Neuronal stem cell (in vitro differentiated cells): ENCODE data around the gene ASPRV1.
"Not testable (repeated sequence)": the region's sequence is repeated elsewhere in the genome, so short reads cannot be mapped to it uniquely, and the experiment has no call there.

Source experiments
- DNase-seq: peaks from one replicate; pipeline ENCODE4 v3.0.0-alpha.2; 2013; ENCODE audit warnings: low spot score
- H2AFZ ChIP-seq: one replicate; pipeline ENCODE4 v1.6.1; 2013; ENCODE audit warnings: mild to moderate bottlenecking, low read length, inconsistent platforms
- H2AK5ac ChIP-seq: 2 replicates; pipeline ENCODE4 v1.6.1; 2013; ENCODE audit warnings: low read depth, mild to moderate bottlenecking, inconsistent platforms, low read length, moderate library complexity, mixed read lengths
- H2BK120ac ChIP-seq: 2 replicates; pipeline ENCODE4 v1.6.1; 2013; ENCODE audit warnings: low read depth, mild to moderate bottlenecking, inconsistent platforms, low read length, moderate library complexity, mixed read lengths
- H2BK12ac ChIP-seq: one replicate; pipeline ENCODE4 v1.6.1; 2013; ENCODE audit warnings: low read length, inconsistent platforms
- H2BK15ac ChIP-seq: 2 replicates; pipeline ENCODE4 v1.6.1; 2013; ENCODE audit warnings: mild to moderate bottlenecking, low read length, inconsistent platforms, mixed read lengths
- H2BK5ac ChIP-seq: one replicate; pipeline ENCODE4 v1.6.1; 2013; ENCODE audit warnings: inconsistent platforms, mild to moderate bottlenecking, low read length, moderate library complexity
- H3K14ac ChIP-seq: one replicate; pipeline ENCODE4 v1.6.1; 2013; ENCODE audit warnings: low read length, inconsistent platforms
- H3K18ac ChIP-seq: 2 replicates; pipeline ENCODE4 v1.6.1; 2013; ENCODE audit warnings: low read length, inconsistent platforms
- H3K23ac ChIP-seq: 2 replicates; pipeline ENCODE4 v1.6.1; 2013; ENCODE audit warnings: low read depth, mild to moderate bottlenecking, mixed read lengths, low read length, inconsistent platforms; ENCODE audit not compliant: poor library complexity
- H3K27ac ChIP-seq: replicated peaks from 3 replicates; pipeline ENCODE4 v1.5.1; 2013; ENCODE audit warnings: low read length, inconsistent platforms
- H3K27me3 ChIP-seq, 3 experiments: 2 replicates each; pipeline ENCODE4 v1.6.1; 2013; ENCODE audit warnings: low read length in 3 of 3, mild to moderate bottlenecking in 2 of 3, inconsistent platforms in 1 of 3, low read depth in 1 of 3, mixed read lengths in 1 of 3, moderate library complexity in 1 of 3; ENCODE audit not compliant: control insufficient read depth in 3 of 3, insufficient read depth in 3 of 3
- H3K36me3 ChIP-seq, 2 donors: replicated peaks in 1 of 2; 2 replicates each; pipeline ENCODE4 v1.6.1; 2013; ENCODE audit warnings: low read length in 2 of 2; ENCODE audit not compliant: control insufficient read depth in 2 of 2, insufficient read depth in 2 of 2
- H3K4ac ChIP-seq: 2 replicates; pipeline ENCODE4 v1.6.1; 2013; ENCODE audit warnings: inconsistent platforms, mild to moderate bottlenecking, low read length, moderate library complexity
- H3K4me1 ChIP-seq, 2 donors: 1 replicate in 1 of 2; 2 replicates in 1 of 2; pipeline ENCODE4 v1.6.1; 2013; ENCODE audit warnings: low read length in 2 of 2, low read depth in 1 of 2; ENCODE audit not compliant: control insufficient read depth in 2 of 2, insufficient read depth in 1 of 2
- H3K4me2 ChIP-seq: one replicate; pipeline ENCODE4 v1.6.1; 2013; ENCODE audit warnings: mild to moderate bottlenecking, low read length, inconsistent platforms; ENCODE audit not compliant: insufficient read depth, poor library complexity, severe bottlenecking
- H3K4me3 ChIP-seq, 2 donors: 2 replicates each; pipeline ENCODE4 v1.5.1; 2013; ENCODE audit warnings: low read length in 2 of 2, mild to moderate bottlenecking in 2 of 2, inconsistent platforms in 1 of 2, moderate library complexity in 1 of 2
- H3K79me1 ChIP-seq: one replicate; pipeline ENCODE4 v1.6.1; 2013; ENCODE audit warnings: low read depth, mild to moderate bottlenecking, inconsistent platforms, low read length, moderate library complexity
- H3K9ac ChIP-seq: one replicate; pipeline ENCODE4 v1.6.1; 2013; ENCODE audit warnings: mild to moderate bottlenecking, low read depth, low read length, inconsistent platforms; ENCODE audit not compliant: poor library complexity
- H3K9me3 ChIP-seq, 2 donors: replicated peaks in 1 of 2; 2 replicates each; pipeline versions ENCODE3 to v1.6.1; 2013; ENCODE audit warnings: low read length in 2 of 2, mild to moderate bottlenecking in 2 of 2, inconsistent platforms in 1 of 2, low read depth in 1 of 2, mixed read lengths in 1 of 2, moderate library complexity in 1 of 2; ENCODE audit not compliant: control insufficient read depth in 2 of 2, insufficient read depth in 1 of 2
- H4K8ac ChIP-seq: one replicate; pipeline ENCODE4 v1.6.1; 2013; ENCODE audit warnings: low read depth, mild to moderate bottlenecking, inconsistent platforms, low read length, moderate library complexity
- H4K91ac ChIP-seq: one replicate; pipeline ENCODE4 v1.6.1; 2013; ENCODE audit warnings: low read length, low read depth, mild to moderate bottlenecking, inconsistent platforms; ENCODE audit not compliant: poor library complexity
- WGBS, 2 donors: extraction: QIAGEN DNeasy Blood & Tissue Kit; methylation state at CpG; one replicate each; pipeline ENCODE4 v1.1.7; 2013; ENCODE audit warnings: missing lambda C conversion rate in 2 of 2, mixed read lengths in 1 of 2; ENCODE audit not compliant: insufficient read length in 2 of 2, insufficient replicate concordance in 1 of 2; ENCODE audit errors: extremely low coverage in 2 of 2; 5-methylcytosine and 5-hydroxymethylcytosine counted together

ASPRV1 gene

DNA sequence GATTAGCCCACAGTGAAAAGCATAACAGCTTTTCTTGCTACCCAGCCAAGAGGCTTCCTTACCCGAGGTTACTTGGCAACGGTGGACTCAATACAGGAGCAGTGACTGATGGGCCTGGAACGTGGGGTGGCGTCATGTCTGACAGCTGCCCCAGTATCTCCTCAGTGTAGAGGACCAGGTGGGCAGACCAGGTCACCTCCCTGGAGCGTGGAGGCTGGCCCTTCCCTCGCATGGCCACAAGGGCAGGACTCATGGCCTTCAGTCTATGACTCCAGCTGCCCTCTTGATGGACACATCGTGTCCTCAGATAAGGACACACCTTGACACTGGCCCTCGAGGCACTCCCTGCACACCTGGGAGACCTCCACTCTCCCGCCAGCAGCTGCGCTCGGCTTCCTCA lies 6.4 kb downstream of the ASPRV1 start:
- Histone ChIP-seq H3K4me1 (peaks cover 0 to 4% of the 10 kb centered on the region in 2 donors), H4K8ac (peak overlapping the region; percentile 52), H2BK12ac (no peak overlapping the region), H3K4me3 (peak overlapping the region in 1 of 2 donors; percentile 39), H2AK5ac (no peak overlapping the region), H3K14ac (no peak overlapping the region), H2BK5ac (no peak overlapping the region), H3K79me1 (no peaks in the 10 kb centered on the region), H3K9me3 (no peaks in the 10 kb centered on the region), H2BK120ac (no peak overlapping the region), H3K27me3 (no peaks in the 10 kb centered on the region), H3K18ac (no peak overlapping the region), H3K23ac (no peak overlapping the region), H3K4me2 (no peak overlapping the region), H3K9ac (no peak overlapping the region), H3K4ac (no peak overlapping the region), H2AFZ (no peak overlapping the region), H3K36me3 (no peaks in the 10 kb centered on the region), H3K27ac (no peak overlapping the region), H4K91ac (no peak overlapping the region), H2BK15ac (no peak overlapping the region)
- no peak for DNase-seq
- no CpG with 5 or more reads among the region's 11 CpGs for whole genome bisulfite sequencing, 2 donors

DNA sequence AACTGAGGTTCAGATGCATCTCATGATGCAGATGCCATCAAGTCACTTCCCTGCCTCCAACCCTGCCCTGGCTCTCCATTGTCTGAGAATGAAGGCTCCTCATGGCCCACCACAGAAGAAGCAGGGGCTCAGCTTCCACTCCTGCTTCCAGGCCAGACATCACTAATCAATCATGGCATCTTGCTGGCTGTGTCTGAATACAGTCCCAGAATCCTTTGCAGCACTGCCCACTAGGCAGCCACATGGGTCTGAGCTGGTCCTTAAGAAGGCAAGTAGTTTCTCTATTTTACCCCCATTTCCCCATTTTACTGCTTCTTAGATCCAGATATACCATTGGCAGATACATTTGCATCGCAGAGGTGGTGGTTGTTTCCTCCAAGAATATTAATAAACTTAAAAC lies 7.3 kb downstream of the ASPRV1 start:
- H3K4me2 ChIP-seq, result no peak overlapping the region
- no peaks in the 10 kb centered on the region for H3K9me3 ChIP-seq
- no peaks in the 10 kb centered on the region for H3K36me3 ChIP-seq
- no peak for DNase-seq
- no peak overlapping the region for H4K8ac ChIP-seq
- H3K4ac ChIP-seq, result no peak overlapping the region
- no CpG with 5 or more reads among the region's 1 CpG for WGBS, 2 donors
- H3K14ac ChIP-seq, result no peak overlapping the region
- H3K23ac ChIP-seq, result no peak overlapping the region
- no peak overlapping the region for H2AK5ac ChIP-seq
- no peak overlapping the region for H3K4me3 ChIP-seq
- H3K27ac ChIP-seq, result no peak overlapping the region
- no peaks in the 10 kb centered on the region for H3K79me1 ChIP-seq
- no peak overlapping the region for H2BK12ac ChIP-seq
- no peak overlapping the region for H2BK120ac ChIP-seq
- H3K27me3 ChIP-seq, result no peaks in the 10 kb centered on the region
- peaks cover 0 to 4% of the 10 kb centered on the region in 2 donors for H3K4me1 ChIP-seq
- no peak overlapping the region for H3K9ac ChIP-seq
- no peak overlapping the region for H2AFZ ChIP-seq
- H2BK5ac ChIP-seq, result no peak overlapping the region
- H3K18ac ChIP-seq, result no peak overlapping the region
- H2BK15ac ChIP-seq, result no peak overlapping the region
- H4K91ac ChIP-seq, result no peak overlapping the region

DNA sequence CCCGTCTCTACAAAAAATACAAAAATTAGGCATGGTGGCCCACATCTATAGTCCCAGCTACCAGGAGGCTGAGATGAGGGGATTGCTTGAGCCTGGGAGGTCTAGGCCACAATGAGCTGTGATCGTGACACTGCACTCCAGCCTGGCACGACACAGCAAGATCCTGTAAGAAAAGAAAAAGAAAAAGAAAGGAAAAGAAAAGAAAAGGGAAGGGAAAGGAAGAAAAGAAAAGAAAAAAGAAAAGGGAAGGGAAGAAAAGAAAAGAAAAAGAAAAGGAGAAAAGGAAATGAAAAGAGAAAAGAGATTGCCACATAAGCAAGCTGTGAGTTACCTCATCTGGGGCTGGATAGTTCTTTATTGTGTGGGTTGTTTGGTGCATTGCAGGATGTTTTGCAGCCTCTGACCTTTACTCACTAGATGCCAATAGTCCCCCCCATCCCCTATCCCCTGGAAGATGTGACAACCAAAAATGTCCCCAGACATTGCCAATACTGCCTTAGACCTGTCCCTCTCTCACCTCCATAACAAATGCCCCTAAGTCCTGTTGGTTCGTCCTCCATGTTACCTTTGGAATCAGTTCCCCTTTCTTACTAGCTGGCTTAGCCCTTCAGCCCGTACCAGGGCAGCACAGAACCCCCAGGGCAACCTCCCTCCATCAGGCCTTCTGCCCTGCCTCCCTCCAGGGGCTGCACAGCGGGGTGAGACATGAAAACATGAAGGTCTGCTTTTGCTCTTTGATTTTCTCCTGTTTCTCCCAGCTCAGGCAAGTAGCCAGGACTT lies 8.9 kb downstream of the ASPRV1 start:
- no peak overlapping the region for H2AK5ac ChIP-seq
- H2BK120ac ChIP-seq, result no peak overlapping the region
- H3K4ac ChIP-seq, result no peak overlapping the region
- no peak overlapping the region for H2BK5ac ChIP-seq
- H2BK12ac ChIP-seq, result no peak overlapping the region
- H4K8ac ChIP-seq, result no peak overlapping the region
- no peaks in the 10 kb centered on the region for H3K79me1 ChIP-seq
- no peak overlapping the region for H3K23ac ChIP-seq
- H3K9me3 ChIP-seq, result no peaks in the 10 kb centered on the region
- H3K27ac ChIP-seq, result no peak overlapping the region
- WGBS, 2 donors, result no CpG with 5 or more reads among the region's 6 CpGs
- no peak overlapping the region for H2BK15ac ChIP-seq
- H3K4me2 ChIP-seq, result no peak overlapping the region
- DNase-seq, result no peak
- no peak overlapping the region for H2AFZ ChIP-seq
- H3K4me1 ChIP-seq, result peaks cover 0 to 7% of the 10 kb centered on the region in 2 donors
- no peak overlapping the region for H3K9ac ChIP-seq
- no peaks in the 10 kb centered on the region for H3K27me3 ChIP-seq
- no peak overlapping the region for H3K4me3 ChIP-seq
- no peak overlapping the region for H3K14ac ChIP-seq
- H4K91ac ChIP-seq, result no peak overlapping the region
- no peaks in the 10 kb centered on the region for H3K36me3 ChIP-seq
- no peak overlapping the region for H3K18ac ChIP-seq

DNA sequence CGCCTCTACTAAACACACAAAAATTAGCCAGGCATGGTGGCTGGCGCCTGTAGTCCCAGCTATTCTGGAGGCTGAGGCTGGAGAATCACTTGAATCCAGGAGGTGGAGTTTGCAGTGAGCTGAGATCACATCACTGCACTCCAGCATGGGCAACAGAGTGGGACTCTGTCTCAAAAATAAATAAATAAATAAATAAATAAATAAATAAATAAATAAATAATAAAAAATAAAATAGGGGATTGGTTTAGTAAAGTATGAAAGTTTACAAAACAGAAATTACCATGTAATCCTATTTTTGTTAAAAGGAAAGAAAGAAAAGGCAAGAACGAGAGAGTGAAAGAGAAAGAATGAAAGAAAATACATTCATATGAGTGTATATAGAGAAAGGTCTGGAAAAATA lies 10.8 kb downstream of the ASPRV1 start:
- not testable (repeated sequence) for H3K4ac ChIP-seq, H3K4me1 ChIP-seq, H2BK5ac ChIP-seq, H3K4me2 ChIP-seq, H3K4me3 ChIP-seq, H2BK15ac ChIP-seq, H2BK120ac ChIP-seq, H3K27me3 ChIP-seq, H4K8ac ChIP-seq, H3K14ac ChIP-seq, H3K36me3 ChIP-seq, H2AFZ ChIP-seq, DNase-seq, H3K79me1 ChIP-seq, H3K18ac ChIP-seq, H3K23ac ChIP-seq, H3K9ac ChIP-seq, H3K9me3 ChIP-seq, H2AK5ac ChIP-seq, H4K91ac ChIP-seq, H2BK12ac ChIP-seq, H3K27ac ChIP-seq
- no CpG with 5 or more reads among the region's 3 CpGs for WGBS, 2 donors
